ENCODE data around the gene NLRP10.
A peak's percentile ranks its signal among the peaks of the same experiment; 100 is the strongest.
"Not testable (repeated sequence)": the region's sequence is repeated elsewhere in the genome, so short reads cannot be mapped to it uniquely, and the experiment has no call there.

Gene NLRP10, protein sequence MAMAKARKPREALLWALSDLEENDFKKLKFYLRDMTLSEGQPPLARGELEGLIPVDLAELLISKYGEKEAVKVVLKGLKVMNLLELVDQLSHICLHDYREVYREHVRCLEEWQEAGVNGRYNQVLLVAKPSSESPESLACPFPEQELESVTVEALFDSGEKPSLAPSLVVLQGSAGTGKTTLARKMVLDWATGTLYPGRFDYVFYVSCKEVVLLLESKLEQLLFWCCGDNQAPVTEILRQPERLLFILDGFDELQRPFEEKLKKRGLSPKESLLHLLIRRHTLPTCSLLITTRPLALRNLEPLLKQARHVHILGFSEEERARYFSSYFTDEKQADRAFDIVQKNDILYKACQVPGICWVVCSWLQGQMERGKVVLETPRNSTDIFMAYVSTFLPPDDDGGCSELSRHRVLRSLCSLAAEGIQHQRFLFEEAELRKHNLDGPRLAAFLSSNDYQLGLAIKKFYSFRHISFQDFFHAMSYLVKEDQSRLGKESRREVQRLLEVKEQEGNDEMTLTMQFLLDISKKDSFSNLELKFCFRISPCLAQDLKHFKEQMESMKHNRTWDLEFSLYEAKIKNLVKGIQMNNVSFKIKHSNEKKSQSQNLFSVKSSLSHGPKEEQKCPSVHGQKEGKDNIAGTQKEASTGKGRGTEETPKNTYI

GRCh38 chr11:7965386-7965785 lies at the start of gene NLRP10:
TSS of gene NLRP10 (minus strand) at chr11:7965447. CDS start at chr11:7963495, 1,952 bp downstream.
- no peak for DNase-seq (ENCODE audit: low read depth in 2 of 2)

DNA sequence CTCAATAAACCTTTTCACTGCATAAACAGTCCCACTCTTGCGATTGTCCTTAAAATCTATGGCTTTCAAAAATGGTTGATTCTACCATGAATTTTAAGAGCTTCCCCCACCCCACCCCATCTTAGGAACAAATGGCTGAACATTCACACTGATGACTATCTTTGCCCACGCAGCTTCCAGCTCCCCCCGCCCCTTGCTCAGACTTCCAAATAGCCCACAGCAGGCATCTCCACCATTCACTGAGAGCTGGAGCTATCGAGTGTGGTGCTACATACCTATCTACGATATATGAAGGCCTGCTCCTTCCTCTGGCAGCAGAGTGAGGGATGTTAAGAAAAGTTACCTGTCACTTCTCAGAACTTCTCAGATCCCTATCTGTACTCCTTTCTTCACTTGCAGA lies 48.6 kb upstream of the NLRP10 start:
- DNase-seq (ENCODE audit: low read depth in 2 of 2) = no peak

- no peak for DNase-seq (ENCODE audit: low read depth in 2 of 2)
Measured at GRCh38 chr11:8011981-8012444, 46.8 kb upstream of the NLRP10 start.

- DNase-seq (ENCODE audit: low read depth in 2 of 2) = no peak
Measured at GRCh38 chr11:8011371-8011770, 46.1 kb upstream of the NLRP10 start.

DNA sequence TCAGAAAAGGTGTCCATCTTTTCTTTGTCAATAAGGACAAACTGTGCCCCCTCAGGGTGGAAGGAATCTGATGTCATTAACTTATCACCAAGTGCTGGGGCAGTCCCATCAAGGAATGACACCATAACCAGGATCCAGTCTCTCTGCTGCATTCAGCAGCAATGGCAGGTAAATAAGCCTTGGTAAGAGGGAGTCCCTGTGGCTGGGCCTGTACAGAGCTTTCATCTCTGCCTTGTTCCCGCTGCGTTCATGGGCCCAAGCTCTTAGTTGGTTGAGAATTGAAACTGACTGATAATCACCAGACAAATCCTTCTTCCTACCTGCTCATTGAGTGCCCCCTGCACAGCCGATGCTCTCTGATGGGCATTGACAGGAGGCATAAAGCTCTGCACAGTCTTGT lies 44.6 kb upstream of the NLRP10 start:
- DNase-seq (ENCODE audit: low read depth in 2 of 2) = no peak

- DNase-seq (ENCODE audit: low read depth in 2 of 2) = no peak
Measured at GRCh38 chr11:8008212-8008611, 43.0 kb upstream of the NLRP10 start.

DNA sequence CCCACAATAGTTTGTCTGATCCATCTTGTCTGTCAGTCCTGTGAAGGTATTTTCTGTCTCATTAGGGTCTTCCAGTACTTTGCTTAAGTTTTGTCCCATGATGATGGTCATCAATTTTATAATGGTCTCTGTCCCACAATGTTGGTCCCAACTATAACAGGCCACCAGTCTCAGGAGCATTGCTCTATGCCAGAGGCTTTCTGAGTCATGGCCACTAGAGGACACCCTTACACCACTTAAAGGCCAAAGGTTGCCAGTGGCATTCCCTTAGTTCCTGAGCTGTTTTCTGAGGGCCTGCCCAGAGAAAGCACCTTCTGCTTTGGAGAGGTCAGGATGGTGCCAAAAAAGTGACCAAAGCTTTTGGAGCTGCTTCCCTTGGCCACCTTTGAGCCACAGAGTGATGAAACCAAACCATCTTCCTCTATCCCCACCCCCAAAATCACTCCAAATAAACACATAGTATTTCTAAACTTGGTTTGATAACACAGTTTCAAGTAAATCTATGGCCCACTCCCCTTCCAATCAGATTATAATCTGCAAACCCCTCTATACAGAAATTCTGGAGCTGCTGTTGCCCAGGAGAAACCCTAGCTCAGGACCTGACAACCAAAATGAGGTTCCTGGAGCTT lies 41.2 kb upstream of the NLRP10 start:
- peak in 1 of 2 donors; percentile 42 for DNase-seq (ENCODE audit: low read depth in 2 of 2)

DNA sequence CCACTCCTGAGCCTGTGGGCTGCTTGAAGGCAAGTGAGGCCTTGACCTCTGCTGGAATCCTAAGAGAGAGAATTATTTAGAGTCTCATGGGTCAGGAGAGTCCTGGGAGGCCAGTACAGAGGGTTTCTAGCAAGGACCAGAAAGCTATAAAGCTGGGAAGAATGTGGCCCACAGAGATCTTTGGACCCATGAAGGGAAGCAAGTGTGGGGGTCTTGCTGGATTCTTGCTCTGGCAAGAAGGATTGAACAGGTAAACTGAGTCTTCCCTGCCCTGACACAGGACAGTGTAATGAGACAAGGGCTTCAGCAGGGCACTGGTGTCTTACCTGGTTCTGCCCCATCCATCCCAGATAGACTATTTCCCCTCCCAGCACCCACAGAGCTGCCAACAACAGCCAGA lies 40.3 kb upstream of the NLRP10 start:
- DNase-seq (ENCODE audit: low read depth in 2 of 2) = no peak

- no peak for DNase-seq (ENCODE audit: low read depth in 2 of 2)
Measured at GRCh38 chr11:8004008-8004407, 38.8 kb upstream of the NLRP10 start.

- DNase-seq (ENCODE audit: low read depth in 2 of 2) = no peak
Measured at GRCh38 chr11:8003187-8003586, 37.9 kb upstream of the NLRP10 start.

DNA sequence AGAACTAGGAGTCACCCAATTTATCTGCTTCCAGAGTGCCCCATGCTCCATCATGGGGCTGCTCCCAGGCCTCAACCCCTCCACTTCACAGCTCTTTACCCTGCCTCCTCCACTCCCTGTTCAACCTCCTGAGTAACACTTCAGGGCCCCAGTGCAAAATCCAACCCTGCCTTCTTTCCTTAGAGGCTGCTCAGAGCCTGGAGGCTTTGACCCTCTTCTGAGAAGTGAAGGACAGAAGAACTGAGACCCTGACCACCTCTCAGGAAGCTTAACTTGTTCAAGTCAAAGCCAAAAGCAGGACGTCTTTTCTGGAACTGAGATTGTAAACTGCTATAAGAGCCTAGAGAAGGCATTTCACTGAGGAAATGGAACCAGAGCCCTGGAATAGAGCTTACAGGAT lies 37.4 kb upstream of the NLRP10 start:
- no peak for DNase-seq (ENCODE audit: low read depth in 2 of 2)

DNA sequence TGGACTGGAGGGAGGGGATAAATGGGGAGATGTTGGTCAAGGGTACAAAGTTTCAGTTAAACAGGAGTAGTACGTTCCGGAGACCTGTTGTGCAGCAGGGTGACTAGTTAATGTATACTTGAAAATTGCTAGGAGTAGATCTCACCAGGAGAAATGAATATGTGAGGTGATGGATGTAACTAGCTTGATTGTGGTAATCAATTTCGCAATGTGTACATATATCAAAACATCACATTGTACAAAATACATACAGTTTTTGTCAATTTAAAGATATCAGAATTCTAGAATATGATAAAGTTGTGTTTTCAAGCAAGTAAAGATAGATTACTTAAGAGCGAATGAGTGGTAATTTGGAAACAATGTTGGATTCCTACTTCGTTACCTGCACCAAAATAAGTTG lies 35.1 kb upstream of the NLRP10 start:
- DNase-seq (ENCODE audit: low read depth in 2 of 2) = no peak

DNA sequence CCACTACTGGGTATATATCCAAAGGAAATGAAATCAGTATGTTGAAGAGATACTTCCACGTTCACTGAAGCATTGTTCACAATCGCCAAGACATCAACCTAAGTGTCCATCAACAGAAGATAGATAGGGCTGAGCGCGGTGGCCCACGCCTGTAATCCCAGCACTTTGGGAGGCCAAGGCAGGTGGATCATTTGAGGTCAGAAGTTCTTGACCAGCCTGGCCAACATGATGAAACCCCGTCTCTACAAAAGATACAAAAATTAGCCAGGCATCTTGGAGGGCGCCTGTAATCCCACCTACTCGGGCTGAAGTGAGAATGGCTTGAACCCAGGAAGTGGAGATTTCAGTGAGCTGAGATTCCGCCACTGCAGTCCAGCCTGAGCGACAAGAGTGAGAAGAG lies 34.5 kb upstream of the NLRP10 start:
- DNase-seq (ENCODE audit: low read depth in 2 of 2) = no peak

DNA sequence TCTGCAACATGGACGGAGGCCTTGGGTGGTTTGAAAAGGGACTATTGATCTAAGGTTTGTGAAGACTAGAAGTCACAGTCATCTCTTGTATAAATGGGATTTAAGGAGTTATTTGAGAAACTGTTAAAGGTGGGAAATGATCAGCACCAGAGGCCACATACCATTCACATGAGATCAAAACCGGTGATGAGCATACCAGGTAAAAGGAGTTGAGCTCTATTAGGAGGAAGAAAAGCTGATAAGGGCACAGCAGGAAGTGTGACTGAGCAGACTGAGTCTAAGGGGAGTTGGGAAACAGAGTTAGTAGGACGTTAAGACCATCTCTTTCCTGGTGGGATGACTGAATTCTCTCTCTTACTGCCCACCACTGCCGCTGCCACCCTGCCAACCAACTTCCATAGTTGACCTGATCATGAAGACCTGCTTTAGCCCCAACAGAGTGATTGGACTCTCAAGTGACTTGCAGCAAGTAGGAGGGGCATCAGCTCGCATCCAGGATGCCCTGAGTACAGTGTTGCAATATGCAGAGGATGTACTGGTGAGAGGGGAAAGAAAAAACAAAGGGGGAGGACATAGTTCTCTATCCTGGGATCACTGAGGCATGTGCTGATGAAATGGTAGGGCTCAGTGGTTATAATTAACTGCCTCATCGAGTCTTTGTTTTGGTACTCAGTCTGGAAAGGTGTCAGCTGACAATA lies 29.5 kb upstream of the NLRP10 start:
- DNase-seq (ENCODE audit: low read depth in 2 of 2) = no peak

DNA sequence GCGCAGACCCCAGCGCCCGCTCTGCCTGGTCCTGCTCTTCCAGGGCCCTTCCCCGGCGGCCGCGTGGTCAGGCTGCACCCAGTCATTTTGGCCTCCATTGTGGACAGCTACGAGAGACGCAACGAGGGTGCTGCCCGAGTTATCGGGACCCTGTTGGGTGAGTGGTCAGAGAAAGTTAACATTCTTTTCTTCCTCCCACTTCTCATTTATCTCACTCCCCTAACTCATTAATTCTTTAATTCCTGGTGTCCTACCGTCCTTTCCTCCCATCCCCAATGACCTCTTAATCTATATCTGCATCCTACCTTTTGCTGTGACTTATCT lies 22.3 kb upstream of the NLRP10 start:
- DNase-seq (ENCODE audit: low read depth in 2 of 2) = not testable (repeated sequence)

DNA sequence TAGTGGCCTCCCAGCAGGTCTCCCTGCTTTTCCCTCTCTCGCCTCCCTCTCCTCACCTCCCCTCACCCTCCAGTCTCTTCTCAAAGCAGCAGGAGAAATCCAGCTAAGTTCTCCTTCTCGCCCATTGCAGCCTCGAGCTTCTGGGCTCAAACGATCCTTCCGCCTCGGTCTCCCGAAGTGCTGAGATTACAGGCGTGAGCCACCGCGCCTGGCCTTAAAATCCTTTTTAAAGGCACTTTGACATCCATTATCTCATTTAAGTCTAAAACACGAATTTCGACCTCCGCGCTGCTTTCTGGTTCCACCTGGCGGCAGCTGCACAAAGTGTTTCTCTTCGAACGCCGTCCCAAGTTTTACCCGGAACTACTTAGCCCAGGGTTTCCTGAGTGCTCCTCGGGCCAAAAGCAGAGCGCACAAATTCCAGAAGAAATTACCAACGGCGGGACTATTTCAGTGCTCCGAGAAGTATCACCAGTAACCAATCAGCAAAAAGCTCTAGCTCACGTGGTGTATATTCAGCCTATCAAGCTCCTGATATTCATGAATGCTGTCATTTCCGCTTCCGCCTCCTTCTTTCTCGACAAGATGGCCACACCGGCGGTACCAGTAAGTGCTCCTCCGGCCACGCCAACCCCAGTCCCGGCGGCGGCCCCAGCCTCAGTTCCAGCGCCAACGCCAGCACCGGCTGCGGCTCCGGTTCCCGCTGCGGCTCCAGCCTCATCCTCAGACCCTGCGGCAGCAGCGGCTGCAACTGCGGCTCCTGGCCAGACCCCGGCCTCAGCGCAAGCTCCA lies 21.7 kb upstream of the NLRP10 start, which contains the start of gene EIF3F:
EIF3F (plus strand) TSS at position 570 of the 792 bp plus-strand sequence; CDS start at position 586, 16 bp downstream.
- DNase-seq (ENCODE audit: low read depth in 2 of 2) = peak; percentile 65 to 87

- no peak for DNase-seq (ENCODE audit: low read depth in 2 of 2)
Measured at GRCh38 chr11:7983832-7984590, 18.8 kb upstream of the NLRP10 start.

GRCh38 chr11:7982582-7983119 lies 17.4 kb upstream of the NLRP10 start:
- no peak for DNase-seq (ENCODE audit: low read depth in 2 of 2)

GRCh38 chr11:7981619-7982157 lies 16.4 kb upstream of the NLRP10 start:
- DNase-seq (ENCODE audit: low read depth in 2 of 2) = no peak
